ENCODE results near the gene MTHFSD. TPM values are rescaled to one million over a fixed set of nuclear protein-coding genes. Genes with fewer than 3 reads are reported as not detected.

Gene MTHFSD
- total and polyA plus RNA-seq, 2 donors (not counting 3 experiments of a cell fraction or from before 2014, with no cell fraction given): 16.7 to 21.1 TPM

GRCh38 chr16:86566966-86567700, 12.1 kb upstream of the MTHFSD start:
- peak overlapping the region; percentile 82 to 99 (median 94) for H3K4me3 ChIP-seq (replicated peaks in 1 of 3; ENCODE audit: insufficient read depth in 1 of 3, low read depth in 1 of 3, low read length in 3 of 3)
- peak overlapping the region; percentile 86 for H3K9ac ChIP-seq (replicated peaks; ENCODE audit: extremely low read depth, insufficient read depth, low read length)

GRCh38 chr16:86566601-86566965, 11.5 kb upstream of the MTHFSD start, which contains the start of gene FOXC2:
FOXC2 (plus strand) TSS chr16:86566829; CDS start chr16:86567336, 507 bp downstream.
- no peaks in the 10 kb centered on the region for H4K20me1 ChIP-seq (replicated peaks; ENCODE audit: control insufficient read depth, extremely low read depth, insufficient read depth, low read length)
- peaks cover 63% of the 10 kb centered on the region for H3K79me2 ChIP-seq (ENCODE audit: control insufficient read depth, insufficient read depth, low read length)
- no peaks in the 10 kb centered on the region for H3K9me1 ChIP-seq (replicated peaks; ENCODE audit: control insufficient read depth, extremely low read depth, insufficient read depth, low read length)
- BruUV-seq (replicated peaks): no TSS peak
- dilution Hi-C loops (cut with MboI; ENCODE audit: extremely low pct_ligation_motif_present, low sequenced_read_pairs): no loop called here
- intact Hi-C loops (cut with micrococcal nuclease): loop anchor here (1.0 to 2.0 kb wide), 5 partner anchors 175 to 612 kb away; no protein-coding TSS in a partner anchor
- ChIA-PET POLR2A (interaction anchor here (0.6 to 1.7 kb wide), 2 partner anchors 285 to 495 kb away, joined by 3 to 6 read pairs; no protein-coding TSS in a partner anchor), CTCF (interaction anchor here (0.8 to 10.4 kb wide), 8 partner anchors 95 to 731 kb away, joined by 3 to 283 read pairs (median 5); no protein-coding TSS in a partner anchor)
- peak within 1 kb of the TSS; percentile 30 for H2AFZ ChIP-seq (ENCODE audit: low read depth, low read length)
- no peaks in the 10 kb centered on the region for H3K9me3 ChIP-seq (replicated peaks; ENCODE audit: control insufficient read depth, insufficient read depth, low read length)
- H3K36me3 ChIP-seq (ENCODE audit: control insufficient read depth in 2 of 2, extremely low read depth in 1 of 2, insufficient read depth in 2 of 2, low read length in 2 of 2): peaks cover 2 to 5% of the 10 kb centered on the region in 2 experiments
- DNase-seq (ENCODE audit: low read depth, low spot score): peak; percentile 96
- peak; percentile 84 for FAIRE-seq
- peak within 1 kb of the TSS; percentile 86 for H3K9ac ChIP-seq (replicated peaks; ENCODE audit: extremely low read depth, insufficient read depth, low read length)
- TF ChIP-seq MAX (IDR thresholded peaks at IDR 0.05; ENCODE audit: insufficient read depth, insufficient read length) (no peak), POLR2A (IDR thresholded peaks at IDR 0.05; ENCODE audit: low read depth, low read length) (peak; percentile 92), EZH2 (IDR thresholded peaks at IDR 0.05; ENCODE audit: borderline replicate concordance, low read depth, low read length, severe bottlenecking) (no peak), MYC (IDR thresholded peaks at IDR 0.05; ENCODE audit: low read depth, low read length) (no peak), POLR2AphosphoS5 (IDR thresholded peaks at IDR 0.05; ENCODE audit: insufficient read depth, low read depth, low read length) (peak; percentile 76)
- peak within 1 kb of the TSS; percentile 82 to 99 (median 94) for H3K4me3 ChIP-seq (replicated peaks in 1 of 3; ENCODE audit: insufficient read depth in 1 of 3, low read depth in 1 of 3, low read length in 3 of 3)
- H3K27me3 ChIP-seq (ENCODE audit: control insufficient read depth in 2 of 2, insufficient read depth in 2 of 2, low read length in 2 of 2): no peaks in the 10 kb centered on the region
- peak within 1 kb of the TSS; percentile 78 for H3K27ac ChIP-seq (ENCODE audit: insufficient read depth, low read depth, low read length)
- peaks cover 24% of the 10 kb centered on the region for H3K4me1 ChIP-seq (ENCODE audit: control insufficient read depth, extremely low read depth, insufficient read depth, low read length)
- peak within 1 kb of the TSS; percentile 98 for H3K4me2 ChIP-seq (ENCODE audit: insufficient read depth, low read length)

More at GRCh38 chr16:86566966-86567700, 12.1 kb upstream of the MTHFSD start:
- CTCF ChIA-PET: interaction anchor here (0.7 to 10.4 kb wide), 10 partner anchors 95 to 731 kb away, joined by 3 to 283 read pairs (median 4); no protein-coding TSS in a partner anchor
- H4K20me1 ChIP-seq (replicated peaks; ENCODE audit: control insufficient read depth, extremely low read depth, insufficient read depth, low read length): no peaks in the 10 kb centered on the region
- peak; percentile 68 for DNase-seq (ENCODE audit: low read depth, low spot score)
- no peak overlapping the region for H2AFZ ChIP-seq (ENCODE audit: low read depth, low read length)
- no peak for TF ChIP-seq POLR2A (IDR thresholded peaks at IDR 0.05; ENCODE audit: low read depth, low read length)
- no peaks in the 10 kb centered on the region for H3K27me3 ChIP-seq (ENCODE audit: control insufficient read depth in 2 of 2, insufficient read depth in 2 of 2, low read length in 2 of 2)
- H3K4me1 ChIP-seq (ENCODE audit: control insufficient read depth, extremely low read depth, insufficient read depth, low read length): peaks cover 29% of the 10 kb centered on the region
- BruUV-seq (replicated peaks): TSS peak; percentile 23
- FAIRE-seq: peak; percentile 38
- POLR2A ChIA-PET: interaction anchor here (0.6 to 1.7 kb wide), 3 partner anchors 9 to 495 kb away, joined by 3 to 6 read pairs (median 3); no protein-coding TSS in a partner anchor
- dilution Hi-C loops (cut with MboI; ENCODE audit: extremely low pct_ligation_motif_present, low sequenced_read_pairs): no loop called here
- H3K9me1 ChIP-seq (replicated peaks; ENCODE audit: control insufficient read depth, extremely low read depth, insufficient read depth, low read length): no peaks in the 10 kb centered on the region
- H3K27ac ChIP-seq (ENCODE audit: insufficient read depth, low read depth, low read length): peak overlapping the region; percentile 78
- intact Hi-C loops (cut with micrococcal nuclease): loop anchor here (1.0 to 2.0 kb wide), 5 partner anchors 174 to 612 kb away; no protein-coding TSS in a partner anchor
- H3K79me2 ChIP-seq (ENCODE audit: control insufficient read depth, insufficient read depth, low read length): peaks cover 68% of the 10 kb centered on the region
- H3K4me2 ChIP-seq (ENCODE audit: insufficient read depth, low read length): peak overlapping the region; percentile 39
- H3K36me3 ChIP-seq (ENCODE audit: control insufficient read depth in 2 of 2, extremely low read depth in 1 of 2, insufficient read depth in 2 of 2, low read length in 2 of 2): peaks cover 2 to 5% of the 10 kb centered on the region in 2 experiments
- no peaks in the 10 kb centered on the region for H3K9me3 ChIP-seq (replicated peaks; ENCODE audit: control insufficient read depth, insufficient read depth, low read length)
